Natural killer cell treated with Interleukin-12 subunit alpha and Interleukin-12 subunit beta and Interleukin-15 and Interleukin-18, amount 100 ng/mL, for 72 hours (primary cell): ENCODE results near the gene GKN2. TPM values are rescaled to one million over a fixed set of nuclear protein-coding genes. Genes with fewer than 3 reads are reported as not detected.

Experiments
- ATAC-seq, 2 donors: fragments of 150-1000 bp; cut with Tn5 transposase in 1 of 2; sonication (Bioruptor Pico), chemical (Tn5 transposase) in 1 of 2; 2 replicates each; pipeline ENCODE4 v1.10.0; 2021
- DNase-seq: peaks from one replicate; pipeline ENCODE4 v3.0.0; 2022; ENCODE audit warnings: low spot score
- H3K27ac Mint-ChIP-seq, 2 donors: 1 replicate in 1 of 2; 2 replicates in 1 of 2; pipeline ENCODE4 v1.8.0; 2022; ENCODE audit warnings: mixed read lengths in 2 of 2, mild to moderate bottlenecking in 1 of 2, moderate library complexity in 1 of 2
- H3K27me3 Mint-ChIP-seq, 2 donors: 1 replicate in 1 of 2; 2 replicates in 1 of 2; pipeline ENCODE4 v1.8.0; 2022; ENCODE audit warnings: mixed read lengths in 2 of 2
- H3K36me3 Mint-ChIP-seq: one replicate; pipeline ENCODE4 v1.8.0; 2022; ENCODE audit warnings: mixed read lengths
- H3K4me1 Mint-ChIP-seq, 2 donors: 1 replicate in 1 of 2; 2 replicates in 1 of 2; pipeline ENCODE4 v1.8.0; 2022; ENCODE audit warnings: low read depth in 2 of 2, mixed read lengths in 2 of 2, mild to moderate bottlenecking in 1 of 2
- H3K4me3 Mint-ChIP-seq: one replicate; pipeline ENCODE4 v1.8.0; 2022; ENCODE audit warnings: mixed read lengths
- H3K9me3 Mint-ChIP-seq: 2 replicates; pipeline ENCODE4 v1.8.0; 2022; ENCODE audit warnings: mixed read lengths
- total RNA-seq, 2 donors: library from RNA; stranded (reverse); gene quantifications; one replicate each; pipeline ENCODE4 v1.2.3, GENCODE V29; 2022

Gene GKN2
- total RNA-seq, 2 donors from 2014 or later = not detected

DNA sequence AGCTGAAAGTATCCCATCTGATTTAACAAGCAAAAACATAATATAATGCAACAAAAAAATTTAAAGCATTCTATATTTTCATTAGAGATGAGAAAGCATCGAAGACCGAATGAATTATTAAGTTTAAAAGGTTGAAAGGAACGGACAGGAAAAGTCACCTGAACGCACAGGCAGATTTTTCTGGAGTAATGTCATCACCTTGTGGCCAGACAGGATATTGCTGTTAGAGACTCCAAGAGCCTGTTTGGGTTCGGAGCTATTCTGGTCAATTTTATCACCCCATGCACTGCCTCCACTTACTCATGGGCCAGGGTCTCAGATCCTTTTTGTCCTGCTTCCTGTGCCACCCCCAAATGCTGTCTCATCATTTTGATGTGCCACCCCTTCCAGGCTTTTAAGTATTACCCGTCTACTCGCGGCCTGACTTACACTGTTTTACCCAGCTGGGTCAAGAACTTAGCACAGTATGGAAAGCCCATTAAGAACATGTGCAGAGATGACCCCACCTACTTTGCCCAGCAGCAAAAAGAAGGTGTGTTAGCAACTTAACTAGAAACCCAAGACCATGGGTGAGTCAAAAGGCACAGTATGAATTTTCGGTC is 27.3 kb downstream of the GKN2 start:
- no peaks in the 10 kb centered on the region for H3K36me3 Mint-ChIP-seq
- no peaks in the 10 kb centered on the region for H3K4me1 Mint-ChIP-seq
- no peak overlapping the region for H3K4me3 Mint-ChIP-seq
- H3K9me3 Mint-ChIP-seq = no peaks in the 10 kb centered on the region
- peak in 1 of 2 donors; percentile 68 for ATAC-seq
- peaks cover 4 to 8% of the 10 kb centered on the region in 2 donors for H3K27me3 Mint-ChIP-seq
- no peak overlapping the region for H3K27ac Mint-ChIP-seq
- peak; percentile 73 for DNase-seq

DNA sequence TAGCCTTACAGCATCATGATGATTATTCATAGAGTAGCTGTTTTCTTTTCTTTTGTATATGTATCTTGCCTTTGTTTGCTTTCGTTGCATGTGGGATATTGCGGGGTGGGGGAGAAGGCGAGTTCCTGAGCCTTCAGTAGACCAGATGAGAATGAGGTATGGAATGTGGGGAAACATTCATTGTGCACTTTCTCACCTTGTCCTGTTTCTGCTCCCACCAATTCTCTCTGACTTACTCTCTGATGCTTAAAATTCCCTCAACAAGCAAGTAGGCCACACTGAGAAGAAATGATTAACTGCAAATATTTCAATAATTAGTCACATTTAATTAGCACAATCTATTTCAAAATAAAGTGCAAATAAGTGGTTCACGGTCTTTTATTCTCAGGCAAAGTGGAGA is 31.0 kb downstream of the GKN2 start:
- Mint-ChIP-seq H3K27ac (no peak overlapping the region), H3K27me3 (peaks cover 0 to 3% of the 10 kb centered on the region in 2 donors), H3K9me3 (no peaks in the 10 kb centered on the region), H3K36me3 (no peaks in the 10 kb centered on the region), H3K4me3 (no peak overlapping the region), H3K4me1 (no peaks in the 10 kb centered on the region)
- ATAC-seq = no peak
- DNase-seq = no peak

DNA sequence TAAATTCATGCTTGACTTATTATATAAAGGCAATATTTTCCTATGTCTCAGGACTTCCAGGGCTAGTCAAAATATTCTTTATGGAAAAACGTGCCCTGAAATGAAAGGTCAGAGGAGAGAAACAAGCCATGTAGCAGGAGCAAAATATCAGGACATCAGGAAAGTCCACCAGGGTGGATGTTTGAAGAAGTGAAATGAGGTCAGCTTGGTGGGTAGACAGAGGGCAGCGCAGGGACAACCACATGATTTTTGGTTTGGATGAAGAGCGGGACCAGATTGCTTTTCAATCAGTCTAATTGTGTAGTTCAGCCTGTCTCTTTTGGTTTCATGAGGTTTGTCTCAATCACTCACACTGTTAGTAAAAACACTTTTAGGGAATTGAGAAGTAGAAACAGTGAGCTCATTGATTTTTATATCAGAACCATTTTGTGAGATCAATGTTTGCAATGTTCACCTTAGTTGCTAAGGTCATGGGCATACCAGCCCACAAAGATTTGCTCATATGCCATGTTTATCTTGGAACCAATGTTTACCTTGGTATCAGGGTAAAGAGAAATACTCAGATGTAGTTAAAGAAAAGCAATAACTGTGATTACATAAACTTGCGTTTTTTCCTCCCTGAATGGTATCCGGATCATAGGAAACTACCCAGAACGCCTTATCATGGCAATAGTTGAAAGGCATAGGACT is 32.1 kb downstream of the GKN2 start:
- Mint-ChIP-seq H3K9me3 (no peaks in the 10 kb centered on the region), H3K36me3 (no peaks in the 10 kb centered on the region), H3K4me3 (no peak overlapping the region), H3K27ac (no peak overlapping the region), H3K27me3 (peaks cover 0 to 3% of the 10 kb centered on the region in 2 donors), H3K4me1 (no peaks in the 10 kb centered on the region)
- DNase-seq (no peak), ATAC-seq (no peak)

DNA sequence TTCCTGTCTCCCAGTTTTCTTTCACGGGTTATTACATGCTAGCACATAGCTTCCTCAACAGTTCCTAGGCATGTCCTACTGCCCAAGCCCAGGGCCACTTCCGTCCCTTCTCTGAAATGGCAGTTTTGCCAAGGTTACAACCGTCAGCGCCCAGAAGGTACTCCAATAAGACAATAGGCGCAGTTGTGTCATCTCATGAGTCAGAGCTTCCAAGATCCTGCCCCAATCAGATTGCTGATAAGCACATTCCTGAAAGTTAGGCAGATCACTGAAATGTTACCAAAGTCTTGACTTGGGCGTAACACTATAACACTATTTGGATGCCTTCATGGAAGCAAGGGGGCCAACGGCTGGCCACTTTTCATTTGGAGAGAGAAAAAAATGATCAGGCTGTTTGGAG is 34.2 kb downstream of the GKN2 start:
- ATAC-seq (no peak), DNase-seq (no peak)
- Mint-ChIP-seq H3K27ac (no peak overlapping the region), H3K27me3 (peaks cover 0 to 3% of the 10 kb centered on the region in 2 donors), H3K4me1 (peaks cover 0 to 7% of the 10 kb centered on the region in 2 donors), H3K36me3 (no peaks in the 10 kb centered on the region), H3K9me3 (no peaks in the 10 kb centered on the region), H3K4me3 (no peak overlapping the region)

DNA sequence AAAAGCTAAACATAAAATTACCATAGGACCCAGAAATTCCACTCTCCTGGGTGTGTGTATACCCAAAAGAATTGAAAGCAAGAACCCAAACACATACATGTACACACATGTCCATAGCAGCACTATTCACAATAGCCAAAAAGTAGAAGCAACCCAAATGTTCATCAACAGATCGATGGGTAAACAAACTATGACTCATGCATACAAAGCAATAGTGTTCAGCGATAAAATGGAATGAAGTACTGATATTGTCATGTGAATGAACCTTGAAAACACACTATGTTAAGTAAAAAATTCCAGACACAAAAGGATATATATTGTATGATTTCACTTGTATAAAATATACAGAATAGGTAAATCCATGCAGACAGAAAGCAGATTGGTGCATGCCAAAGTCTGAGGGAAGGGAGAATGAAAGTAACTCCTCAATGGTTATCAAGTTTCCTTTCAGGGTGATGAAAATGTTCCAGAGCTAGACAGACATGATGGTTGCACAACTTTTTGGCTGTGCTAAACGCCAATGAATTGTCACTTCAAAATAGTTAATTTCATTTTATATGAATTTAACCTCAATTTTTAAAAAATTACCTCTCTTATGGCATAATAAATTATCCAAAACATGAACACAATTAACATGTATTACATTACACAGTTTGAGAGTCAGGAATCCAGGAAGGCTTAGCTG is 35.5 kb downstream of the GKN2 start:
- no peak overlapping the region for H3K27ac Mint-ChIP-seq
- no peaks in the 10 kb centered on the region for H3K36me3 Mint-ChIP-seq
- peaks cover 0 to 3% of the 10 kb centered on the region in 2 donors for H3K27me3 Mint-ChIP-seq
- ATAC-seq = no peak
- H3K9me3 Mint-ChIP-seq = no peaks in the 10 kb centered on the region
- DNase-seq = no peak
- no peak overlapping the region for H3K4me3 Mint-ChIP-seq
- H3K4me1 Mint-ChIP-seq = peaks cover 0 to 7% of the 10 kb centered on the region in 2 donors

DNA sequence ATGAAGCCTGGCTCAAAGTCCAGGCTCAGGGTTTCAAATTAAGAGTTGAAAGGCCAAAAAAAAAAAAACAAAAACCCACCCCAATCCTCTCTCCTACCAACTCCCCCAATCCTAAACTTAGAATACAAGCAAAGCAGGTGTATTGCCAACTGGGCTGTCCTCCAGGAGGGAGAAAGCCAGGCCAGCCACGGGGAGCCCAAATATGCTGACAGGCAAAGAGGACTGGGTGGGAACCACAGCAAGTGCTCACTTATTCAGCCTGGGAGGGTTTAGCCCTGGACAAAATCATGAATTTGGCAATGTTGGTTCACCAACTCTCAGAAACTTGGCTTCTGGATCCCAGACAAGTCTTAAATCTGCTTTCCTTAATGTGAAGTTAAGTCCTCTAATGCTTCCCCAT is 36.5 kb downstream of the GKN2 start:
- no peak overlapping the region for H3K27ac Mint-ChIP-seq
- H3K9me3 Mint-ChIP-seq = no peaks in the 10 kb centered on the region
- peaks cover 0 to 3% of the 10 kb centered on the region in 2 donors for H3K27me3 Mint-ChIP-seq
- peaks cover 0 to 9% of the 10 kb centered on the region in 2 donors for H3K4me1 Mint-ChIP-seq
- DNase-seq (no peak), ATAC-seq (no peak)
- H3K36me3 Mint-ChIP-seq = no peaks in the 10 kb centered on the region
- H3K4me3 Mint-ChIP-seq = no peak overlapping the region

DNA sequence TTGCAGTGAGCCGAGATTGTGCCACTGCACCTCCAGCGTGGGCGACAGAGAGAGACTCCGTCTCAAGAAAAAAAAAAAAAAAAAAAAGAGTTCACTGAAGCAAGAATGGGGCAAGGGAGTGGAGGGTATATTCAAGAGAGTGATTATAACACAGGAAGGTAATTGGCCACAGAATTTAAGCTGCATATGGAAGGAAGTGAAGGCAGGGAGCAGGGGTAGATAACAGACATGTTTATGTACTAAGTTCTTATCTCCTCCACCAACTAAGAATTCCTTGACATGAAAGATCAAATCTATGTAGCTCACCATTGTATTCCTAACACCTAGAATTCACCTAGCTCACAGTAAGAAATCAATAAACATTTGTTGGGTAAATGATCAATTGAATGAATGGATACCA is 37.3 kb downstream of the GKN2 start:
- ATAC-seq (no peak), DNase-seq (no peak)
- Mint-ChIP-seq H3K36me3 (no peaks in the 10 kb centered on the region), H3K4me1 (peaks cover 1 to 11% of the 10 kb centered on the region in 2 donors), H3K4me3 (no peak overlapping the region), H3K9me3 (no peaks in the 10 kb centered on the region), H3K27me3 (peaks cover 0 to 3% of the 10 kb centered on the region in 2 donors), H3K27ac (no peak overlapping the region)

DNA sequence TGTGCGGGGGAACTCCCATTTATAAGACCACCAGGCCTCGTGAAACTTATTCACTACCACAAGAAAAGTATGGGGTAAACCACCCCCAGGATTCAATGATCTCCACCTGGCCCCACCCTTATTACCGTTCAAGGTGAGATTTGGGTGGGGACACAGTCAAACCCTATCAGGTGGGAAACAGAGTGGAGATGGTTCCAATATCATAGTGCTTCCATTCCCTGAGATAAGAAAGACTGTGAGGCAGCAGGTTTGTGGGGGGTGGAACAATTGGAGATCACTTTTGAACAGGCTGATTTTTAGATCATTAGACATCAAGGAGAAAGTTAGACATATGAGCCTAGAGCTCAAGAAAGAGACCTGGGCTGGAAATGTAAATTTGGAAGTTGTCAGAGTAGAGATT is 39.3 kb downstream of the GKN2 start:
- H3K27ac Mint-ChIP-seq = no peak overlapping the region
- no peak for DNase-seq
- no peak for ATAC-seq
- H3K4me1 Mint-ChIP-seq = peaks cover 19 to 28% of the 10 kb centered on the region in 2 donors
- no peaks in the 10 kb centered on the region for H3K9me3 Mint-ChIP-seq
- no peaks in the 10 kb centered on the region for H3K36me3 Mint-ChIP-seq
- no peak overlapping the region for H3K4me3 Mint-ChIP-seq
- no peaks in the 10 kb centered on the region for H3K27me3 Mint-ChIP-seq

DNA sequence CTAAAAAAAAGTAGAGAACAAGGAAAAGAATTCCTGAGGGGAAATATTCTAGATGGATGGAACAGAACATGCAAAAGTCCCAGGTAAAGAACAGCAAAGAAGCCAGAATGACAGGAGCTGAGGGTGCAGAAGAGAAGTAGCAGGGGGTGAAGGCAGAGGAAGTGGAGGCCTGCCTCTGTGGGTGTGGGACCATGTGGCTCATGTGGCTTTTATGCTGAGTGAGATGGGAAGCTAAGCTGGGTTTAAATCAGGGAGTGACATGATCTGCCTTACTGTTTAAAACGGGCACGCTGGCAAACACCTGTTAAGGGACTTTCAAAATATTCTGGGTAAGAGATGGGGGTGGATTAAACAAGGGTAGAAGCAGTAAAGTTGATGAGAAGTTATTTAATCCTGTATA is 40.0 kb downstream of the GKN2 start:
- no peaks in the 10 kb centered on the region for H3K9me3 Mint-ChIP-seq
- no peak overlapping the region for H3K4me3 Mint-ChIP-seq
- ATAC-seq = peak in 1 of 2 donors; percentile 60
- peaks cover 25 to 34% of the 10 kb centered on the region in 2 donors for H3K4me1 Mint-ChIP-seq
- no peak overlapping the region for H3K27ac Mint-ChIP-seq
- no peak for DNase-seq
- H3K36me3 Mint-ChIP-seq = no peaks in the 10 kb centered on the region
- H3K27me3 Mint-ChIP-seq = no peaks in the 10 kb centered on the region

DNA sequence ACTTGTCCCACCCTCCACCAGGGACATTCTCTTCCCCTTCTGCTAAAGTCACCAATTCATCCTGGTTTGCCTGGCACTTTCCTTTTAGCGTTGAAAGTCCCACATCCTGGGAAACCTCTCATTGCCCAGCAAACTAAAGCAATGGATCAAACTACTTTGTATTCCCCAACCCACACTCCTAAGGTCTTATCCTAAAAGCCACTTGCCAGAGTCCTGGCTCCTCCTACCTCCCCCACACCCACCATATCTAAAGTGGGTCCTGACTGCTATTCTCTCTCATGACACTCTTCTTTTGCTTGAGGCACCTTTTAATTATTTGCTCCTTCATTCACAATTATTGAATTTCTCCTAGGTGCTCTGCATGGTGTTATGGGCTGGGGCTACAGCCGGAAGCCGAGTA is 40.6 kb downstream of the GKN2 start:
- Mint-ChIP-seq H3K4me1 (peaks cover 29 to 37% of the 10 kb centered on the region in 2 donors), H3K4me3 (no peak overlapping the region), H3K9me3 (no peaks in the 10 kb centered on the region), H3K36me3 (no peaks in the 10 kb centered on the region), H3K27me3 (no peaks in the 10 kb centered on the region), H3K27ac (no peak overlapping the region)
- DNase-seq = no peak
- no peak for ATAC-seq

DNA sequence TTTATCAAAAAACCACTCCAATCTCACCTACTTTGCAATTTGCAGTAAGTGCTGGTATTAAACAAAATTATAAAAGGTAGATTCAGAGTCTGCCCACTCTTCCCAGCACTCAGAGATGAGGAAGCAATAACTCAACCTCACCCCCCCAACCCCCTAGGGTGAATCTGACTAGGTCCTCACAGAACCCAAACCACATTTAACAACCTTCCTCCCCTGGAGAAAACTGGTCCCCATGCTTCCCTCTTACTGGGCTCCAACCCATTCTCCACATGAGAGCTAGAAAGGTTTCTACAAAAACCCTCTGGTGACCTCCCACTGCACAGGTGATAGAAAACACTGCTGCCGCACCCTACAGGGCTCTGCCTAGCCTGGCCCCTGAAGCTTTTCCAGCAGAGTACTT is 41.0 kb downstream of the GKN2 start:
- no peak overlapping the region for H3K27ac Mint-ChIP-seq
- ATAC-seq = no peak

DNA sequence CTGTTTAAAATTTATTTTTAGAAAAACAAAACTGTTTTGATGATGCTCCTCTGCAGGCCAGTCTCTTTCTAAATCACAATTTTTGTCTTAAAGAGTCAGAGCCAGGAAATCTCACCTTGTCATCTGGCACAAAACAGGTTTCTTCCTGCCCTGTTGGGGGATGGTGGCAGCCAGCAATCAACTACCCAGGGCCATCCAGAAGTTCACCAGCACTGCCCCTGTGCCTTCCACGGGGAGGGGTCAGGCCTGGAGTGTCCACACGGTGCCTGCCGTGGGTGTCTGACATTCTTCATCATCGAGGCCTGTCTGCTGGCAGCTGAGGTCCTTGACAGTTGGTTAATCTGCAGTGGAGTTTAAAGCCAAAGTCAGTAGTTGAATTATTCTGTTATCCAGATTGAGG is 41.4 kb downstream of the GKN2 start:
- no peak overlapping the region for H3K4me3 Mint-ChIP-seq
- H3K27ac Mint-ChIP-seq = no peak overlapping the region

More for the DNA sequence above, 41.0 kb downstream of the GKN2 start:
- no peaks in the 10 kb centered on the region for H3K36me3 Mint-ChIP-seq
- H3K27me3 Mint-ChIP-seq = no peaks in the 10 kb centered on the region
- H3K9me3 Mint-ChIP-seq = no peaks in the 10 kb centered on the region
- peaks cover 29 to 39% of the 10 kb centered on the region in 2 donors for H3K4me1 Mint-ChIP-seq
- no peak overlapping the region for H3K4me3 Mint-ChIP-seq
- DNase-seq = no peak

DNA sequence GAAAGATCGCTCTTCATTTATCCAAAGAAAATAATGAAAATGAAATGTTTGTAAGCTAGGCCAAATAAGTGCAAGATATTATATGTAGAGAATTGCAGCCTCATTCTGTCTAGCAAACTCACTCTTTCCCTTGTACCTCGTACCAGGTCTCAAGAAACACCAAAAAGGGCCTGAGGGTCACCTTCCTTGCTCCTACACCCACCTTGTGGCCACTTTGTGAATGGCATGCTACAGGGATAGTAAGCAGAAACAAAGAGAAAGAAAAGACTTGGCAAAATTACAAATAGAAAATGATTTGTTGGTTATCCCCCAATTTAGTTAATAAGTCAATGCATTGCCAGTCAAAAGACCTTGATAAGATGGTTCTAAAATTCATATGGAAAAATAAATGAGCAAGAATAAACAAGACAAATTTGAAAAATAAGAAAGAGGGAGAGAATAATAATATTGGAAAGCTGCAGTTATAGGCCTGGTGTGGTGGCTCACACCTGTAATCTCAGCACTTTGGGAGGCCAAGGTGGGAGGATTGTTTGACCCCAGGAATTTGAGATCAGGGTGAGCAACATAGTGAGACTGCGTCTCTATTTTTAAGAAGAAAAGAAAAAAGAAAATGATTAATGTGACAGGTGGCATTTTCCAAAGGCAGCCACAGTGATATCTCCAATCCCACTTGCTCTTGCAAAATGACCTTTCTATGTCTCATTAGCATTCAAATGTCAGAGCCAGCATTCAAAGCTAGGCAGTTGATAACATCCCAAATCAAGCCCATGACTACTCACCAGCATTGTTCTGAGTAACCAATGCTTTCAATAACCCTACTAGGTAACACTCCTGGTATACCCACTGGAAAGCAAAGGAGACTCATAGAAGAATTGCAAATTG is 42.7 kb downstream of the GKN2 start:
- H3K4me1 Mint-ChIP-seq = peaks cover 29 to 37% of the 10 kb centered on the region in 2 donors
- H3K4me3 Mint-ChIP-seq = peak overlapping the region; percentile 0
- H3K36me3 Mint-ChIP-seq = no peaks in the 10 kb centered on the region
- ATAC-seq (peak; percentile 52 to 60), DNase-seq (peak; percentile 73)
- H3K27me3 Mint-ChIP-seq = no peaks in the 10 kb centered on the region
- no peaks in the 10 kb centered on the region for H3K9me3 Mint-ChIP-seq
- peak overlapping the region; percentile 93 to 96 for H3K27ac Mint-ChIP-seq

More for the DNA sequence above, 41.4 kb downstream of the GKN2 start:
- Mint-ChIP-seq H3K9me3 (no peaks in the 10 kb centered on the region), H3K27me3 (no peaks in the 10 kb centered on the region), H3K4me1 (peaks cover 29 to 40% of the 10 kb centered on the region in 2 donors), H3K36me3 (no peaks in the 10 kb centered on the region)
- ATAC-seq (no peak), DNase-seq (no peak)
